Spleen (tissue), 11 donors: ENCODE results near the gene GPR158. TPM values are rescaled to one million over a fixed set of nuclear protein-coding genes. Genes with fewer than 3 reads are reported as not detected.
"Not testable (repeated sequence)": the region's sequence is repeated elsewhere in the genome, so short reads cannot be mapped to it uniquely, and the experiment has no call there.

Experiments
- DNase-seq: peaks from one replicate; pipeline ENCODE4 v3.0.0-alpha.2; 2020
- H3K27ac ChIP-seq, 8 donors: fragments of 200-600 bp; sonication (generic) in 7 of 8; 1 replicate in 4 of 8; 2 replicates in 4 of 8; pipeline versions ENCODE4 v1.5.0 to v1.8.0; 2016 to 2021; ENCODE audit warnings: inconsistent platforms in 4 of 8, mild to moderate bottlenecking in 4 of 8, moderate library complexity in 1 of 8
- H3K27me3 ChIP-seq, 7 donors: fragments of 200-600 bp; sonication (generic) in 6 of 7; replicated peaks in 1 of 7; 1 replicate in 4 of 7; 2 replicates in 3 of 7; pipeline versions ENCODE4 v1.5.0 to v1.8.0; 2016 to 2021; ENCODE audit warnings: inconsistent platforms in 3 of 7, mild to moderate bottlenecking in 1 of 7
- H3K36me3 ChIP-seq, 6 donors: fragments of 200-600 bp; sonication (generic) in 5 of 6; 1 replicate in 4 of 6; 2 replicates in 2 of 6; pipeline versions ENCODE4 v1.5.0 to v1.8.0; 2016 to 2021; ENCODE audit warnings: inconsistent platforms in 2 of 6
- H3K4me1 ChIP-seq, 6 donors: fragments of 200-600 bp; sonication (generic) in 5 of 6; 1 replicate in 3 of 6; 2 replicates in 3 of 6; pipeline versions ENCODE4 v1.5.0 to v1.8.0; 2016 to 2021; ENCODE audit warnings: inconsistent platforms in 3 of 6
- H3K4me3 ChIP-seq, 8 donors: fragments of 200-600 bp; sonication (generic) in 7 of 8; 1 replicate in 4 of 8; 2 replicates in 4 of 8; pipeline versions ENCODE4 v1.5.0 to v1.8.0; 2016 to 2021; ENCODE audit warnings: inconsistent platforms in 4 of 8, mild to moderate bottlenecking in 4 of 8, moderate library complexity in 2 of 8
- H3K9me3 ChIP-seq, 8 donors: fragments of 200-600 bp; sonication (generic) in 7 of 8; 1 replicate in 4 of 8; 2 replicates in 4 of 8; pipeline versions ENCODE4 v1.5.0 to v1.8.0; 2016 to 2021; ENCODE audit warnings: inconsistent platforms in 4 of 8
- CTCF ChIP-seq, 11 experiments: fragments of 200-600 bp in 7 of 11; fragments of 450-650 bp in 4 of 11; sonication (generic) in 4 of 11; IDR thresholded peaks in 8 of 11; conservative IDR thresholded peaks in 3 of 11; 1 replicate in 7 of 11; 2 replicates in 4 of 11; pipeline versions ENCODE4 v1.4.0 to v1.8.0; 2016 to 2021; ENCODE audit warnings: antibody characterized with exemption in 11 of 11, inconsistent platforms in 4 of 11, mild to moderate bottlenecking in 1 of 11
- POLR2A ChIP-seq, 3 donors: fragments of 450-650 bp; IDR thresholded peaks; one replicate each; pipeline ENCODE4 v1.5.1; 2017; ENCODE audit warnings: antibody characterized with exemption in 3 of 3, mild to moderate bottlenecking in 1 of 3
- POLR2AphosphoS5 ChIP-seq, 3 donors: sonication (generic); formaldehyde crosslinking; IDR thresholded peaks; one replicate each; pipeline ENCODE4 v1.5.1; 2017; ENCODE audit warnings: antibody characterized with exemption in 3 of 3
- WGBS, 5 donors: extraction: QIAGEN DNeasy Blood & Tissue Kit in 3 of 5; methylation state at CpG; one replicate each; pipeline versions ENCODE4 v1.1.5 to v1.1.7; 2013 to 2018; 5-methylcytosine and 5-hydroxymethylcytosine counted together
- intact Hi-C: fragments of 100-400 bp; cut with DNase I; formaldehyde crosslinking; loops from one replicate; pipeline ENCODE4 v1.15.0; 2023; ENCODE audit warnings: low total_unique reads
- polyA plus RNA-seq, 3 donors: library from polyadenylated mRNA; stranded (reverse); fragments of 200-250 nt; gene quantifications; one replicate each; pipeline ENCODE4 v1.2.1, GENCODE V29; 2013
- total RNA-seq, 7 donors: library from RNA; depleted of rRNA in 3 of 7; stranded (reverse); fragments of >200 nt in 3 of 7; fragmentation: NEBNext Ultra II Directional in 4 of 7; extraction: Animal tissue kit (Norgen Biotek cat#: 25700) in 4 of 7; gene quantifications; one replicate each; pipeline versions ENCODE4 v1.1.0 to v1.2.1, GENCODE V29; 2016 to 2021
- donor health status: healthy with polysubstance abuse.
- donor health status: DM: no; HTN: no; CAD: no; lungs with moderate emphysema.
- donor health status: DM: no; HTN: no; CAD: no.
- donor health status: Bipolar disorder and iron deficiency.
- donor health status: healthy.
- donor health status: DM: no; HTN: no; CAD: no.
- donor health status: DM: yes; HTN: yes; CAD: no.

The GPR158 gene
- total and polyA plus RNA-seq, 10 donors: 0.03 to 0.79 (median 0.16) TPM

DNA sequence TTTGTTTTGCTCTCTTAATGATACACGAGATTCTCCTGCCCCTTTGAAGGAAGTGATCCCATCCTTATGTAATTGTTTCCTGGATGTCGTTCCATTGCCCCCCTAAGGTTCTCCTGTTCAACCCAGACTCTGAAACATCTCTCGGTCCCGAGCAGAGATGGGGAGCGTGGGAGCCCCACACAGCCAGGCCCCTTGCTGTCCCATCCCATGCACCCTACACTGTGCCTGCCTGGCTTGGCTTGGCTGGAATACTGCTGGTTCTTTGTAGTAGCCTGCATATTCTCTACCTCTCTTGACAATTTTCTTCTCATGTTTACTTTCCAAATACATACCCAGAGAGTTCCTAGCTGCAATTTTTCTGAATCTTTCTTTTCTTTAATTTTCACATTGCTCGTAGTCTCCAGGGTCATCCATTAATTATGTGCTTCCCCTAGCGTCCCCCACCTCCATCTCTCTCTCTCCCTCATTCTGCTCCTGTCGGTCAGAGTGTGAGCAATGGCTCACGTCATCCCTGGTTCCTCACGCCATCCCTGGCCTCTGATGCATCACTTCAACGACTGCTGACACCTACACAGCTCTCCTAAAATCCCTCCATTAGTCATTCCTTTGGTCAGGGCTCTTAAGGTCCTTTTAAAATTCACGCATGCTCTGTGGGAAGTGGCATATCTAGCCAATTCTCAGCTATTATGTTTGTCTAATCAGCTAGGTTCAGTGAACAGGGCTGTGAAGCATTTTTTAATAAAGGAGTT, 32.5 kb upstream of the GPR158 start:
- 57 to 71% (median 63%) methylated on average over 12 of the region's 12 CpGs for WGBS, 5 donors
- H3K27ac ChIP-seq: no peak overlapping the region
- H3K4me3 ChIP-seq: no peak overlapping the region
- intact Hi-C loops: no loop called here
- H3K27me3 ChIP-seq: peaks cover 0 to 6% (median 0%) of the 10 kb centered on the region in 7 donors
- no peaks in the 10 kb centered on the region for H3K4me1 ChIP-seq
- no peak for DNase-seq
- H3K36me3 ChIP-seq: no peaks in the 10 kb centered on the region
- no peak for TF ChIP-seq POLR2A (IDR thresholded peaks at IDR 0.05)
- no peak for TF ChIP-seq POLR2AphosphoS5 (IDR thresholded peaks at IDR 0.05)
- no peak for TF ChIP-seq CTCF (IDR thresholded peaks at IDR 0.05 in 8 of 11, conservative IDR thresholded peaks at IDR 0.05 in 3 of 11)
- H3K9me3 ChIP-seq: no peaks in the 10 kb centered on the region

DNA sequence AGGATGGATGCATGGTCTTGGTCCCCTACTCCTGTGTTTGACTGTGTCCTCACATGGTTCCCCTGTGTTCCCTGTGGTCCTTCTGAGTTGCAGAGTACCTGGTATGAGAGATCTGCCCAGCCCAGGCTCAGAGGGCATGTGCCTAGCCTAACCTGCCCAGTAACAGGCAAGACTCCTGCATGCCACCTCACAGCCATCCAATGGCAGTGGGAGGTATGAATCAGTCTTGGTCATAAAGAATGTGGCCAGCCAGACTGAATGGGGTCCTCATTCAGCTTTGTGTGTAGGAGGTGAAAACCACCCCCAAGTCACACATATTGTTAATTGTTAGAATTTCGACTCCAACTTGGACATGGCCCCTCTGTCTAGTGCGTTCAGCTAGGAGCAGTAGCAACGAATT, 17.2 kb upstream of the GPR158 start:
- Histone ChIP-seq H3K4me3 (no peak overlapping the region), H3K36me3 (no peaks in the 10 kb centered on the region), H3K27me3 (no peaks in the 10 kb centered on the region), H3K9me3 (peaks cover 0 to 7% (median 0%) of the 10 kb centered on the region in 8 donors), H3K4me1 (no peaks in the 10 kb centered on the region), H3K27ac (no peak overlapping the region)
- intact Hi-C loops: no loop called here
- no peak for DNase-seq
- no peak for TF ChIP-seq POLR2AphosphoS5 (IDR thresholded peaks at IDR 0.05)
- TF ChIP-seq POLR2A (IDR thresholded peaks at IDR 0.05): no peak
- TF ChIP-seq CTCF (IDR thresholded peaks at IDR 0.05 in 8 of 11, conservative IDR thresholded peaks at IDR 0.05 in 3 of 11): no peak
- 65 to 80% (median 69%) methylated on average over 3 of the region's 3 CpGs for WGBS, 5 donors

GRCh38 chr10:25159591-25159990, 15.2 kb upstream of the GPR158 start:
- TF ChIP-seq CTCF (IDR thresholded peaks at IDR 0.05 in 8 of 11, conservative IDR thresholded peaks at IDR 0.05 in 3 of 11): no peak
- TF ChIP-seq POLR2A (IDR thresholded peaks at IDR 0.05): no peak
- TF ChIP-seq POLR2AphosphoS5 (IDR thresholded peaks at IDR 0.05): no peak
- Histone ChIP-seq H3K27me3 (no peaks in the 10 kb centered on the region), H3K27ac (no peak overlapping the region), H3K4me1 (no peaks in the 10 kb centered on the region), H3K4me3 (no peak overlapping the region), H3K9me3 (peaks cover 0 to 6% (median 0%) of the 10 kb centered on the region in 8 donors), H3K36me3 (no peaks in the 10 kb centered on the region)
- intact Hi-C loops: no loop called here
- no peak for DNase-seq
- WGBS, 5 donors: 69 to 82% (median 77%) methylated on average over 2 of the region's 2 CpGs

DNA sequence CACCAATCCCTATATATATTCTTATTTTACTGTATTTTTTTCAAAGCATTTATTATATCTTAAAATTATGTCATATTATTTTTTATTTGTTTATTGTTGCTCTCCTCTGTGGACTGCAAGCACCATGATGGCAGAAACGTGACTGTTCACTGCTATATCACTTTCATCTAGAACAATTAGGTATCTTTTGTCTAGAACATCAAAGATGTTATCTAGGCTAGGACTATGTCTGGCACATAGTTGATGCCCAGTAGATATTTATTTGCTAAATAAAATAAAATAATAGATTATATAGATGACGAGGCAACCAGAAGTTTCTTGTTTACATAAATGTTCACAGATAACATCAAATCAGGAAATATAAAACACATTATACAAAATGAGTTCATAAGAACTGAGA, 12.4 kb upstream of the GPR158 start:
- no peak for TF ChIP-seq POLR2A (IDR thresholded peaks at IDR 0.05)
- no peak for TF ChIP-seq CTCF (IDR thresholded peaks at IDR 0.05 in 8 of 11, conservative IDR thresholded peaks at IDR 0.05 in 3 of 11)
- TF ChIP-seq POLR2AphosphoS5 (IDR thresholded peaks at IDR 0.05): no peak
- Histone ChIP-seq H3K4me1 (no peaks in the 10 kb centered on the region), H3K27me3 (peaks cover 0 to 2% (median 0%) of the 10 kb centered on the region in 7 donors), H3K27ac (no peak overlapping the region), H3K4me3 (no peak overlapping the region), H3K36me3 (no peaks in the 10 kb centered on the region), H3K9me3 (peaks cover 0 to 6% (median 0%) of the 10 kb centered on the region in 8 donors)
- WGBS, 5 donors: 65 to 85% (median 67%) methylated on average over 2 of the region's 2 CpGs
- intact Hi-C loops: no loop called here
- no peak for DNase-seq

DNA sequence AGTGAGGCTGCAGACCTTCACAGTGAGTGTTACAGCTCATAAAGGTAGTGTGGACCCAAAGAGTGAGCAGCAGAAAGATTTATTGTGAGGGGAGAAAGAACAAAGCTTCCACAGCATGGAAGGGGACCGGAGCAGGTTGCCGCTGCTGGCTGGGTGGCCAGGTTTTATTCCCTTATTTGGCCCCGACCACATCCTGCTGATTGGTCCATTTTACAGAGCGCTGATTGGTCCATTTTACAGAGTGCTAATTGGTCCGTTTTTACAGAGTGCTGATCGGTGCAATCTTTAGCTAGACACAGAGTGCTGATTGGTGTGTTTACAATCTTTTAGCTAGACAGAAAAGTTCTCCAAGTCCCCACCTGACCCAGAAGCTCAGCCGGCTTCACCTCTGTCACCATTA, 11.3 kb upstream of the GPR158 start:
- WGBS, 5 donors: 84 to 95% (median 89%) methylated on average over 7 of the region's 7 CpGs
- intact Hi-C loops, H3K9me3 ChIP-seq, H3K36me3 ChIP-seq, DNase-seq, H3K27ac ChIP-seq, H3K4me1 ChIP-seq, H3K4me3 ChIP-seq: not testable (repeated sequence)
- peaks cover 0 to 12% (median 0%) of the 10 kb centered on the region in 7 donors for H3K27me3 ChIP-seq
